ENCODE results near the gene ZNF697.

DNA sequence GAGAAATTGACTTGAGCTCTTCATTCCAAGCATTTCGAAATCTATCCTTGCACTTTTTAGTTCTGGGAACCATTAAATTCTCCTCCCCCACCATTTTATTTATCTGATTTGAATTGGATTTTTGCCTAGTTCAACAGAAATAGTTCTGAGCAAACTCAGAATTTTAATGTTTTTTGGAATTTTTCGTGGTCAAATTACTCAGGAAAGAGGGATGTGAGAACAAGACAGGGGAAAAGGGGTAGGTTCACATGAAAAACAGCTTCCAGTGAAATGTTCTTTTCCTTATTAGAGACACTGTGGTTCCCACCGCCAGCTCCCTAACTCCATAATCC lies 5.7 kb upstream of the ZNF697 start:
- TF ChIP-seq MAFF (IDR thresholded peaks at IDR 0.05; ENCODE audit: low read length): no peak
- TF ChIP-seq MGA (IDR thresholded peaks at IDR 0.05): no peak
- no peak for TF ChIP-seq AFF4 (CRISPR knock-in tag; IDR thresholded peaks at IDR 0.05)
- TF ChIP-seq, protein P1, sequence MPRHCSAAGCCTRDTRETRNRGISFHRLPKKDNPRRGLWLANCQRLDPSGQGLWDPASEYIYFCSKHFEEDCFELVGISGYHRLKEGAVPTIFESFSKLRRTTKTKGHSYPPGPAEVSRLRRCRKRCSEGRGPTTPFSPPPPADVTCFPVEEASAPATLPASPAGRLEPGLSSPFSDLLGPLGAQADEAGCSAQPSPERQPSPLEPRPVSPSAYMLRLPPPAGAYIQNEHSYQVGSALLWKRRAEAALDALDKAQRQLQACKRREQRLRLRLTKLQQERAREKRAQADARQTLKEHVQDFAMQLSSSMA (CRISPR knock-in tag; IDR thresholded peaks at IDR 0.05): no peak
- TF ChIP-seq FOXK1 (CRISPR knock-in tag; IDR thresholded peaks at IDR 0.05; ENCODE audit: borderline replicate concordance): no peak
- TF ChIP-seq, protein P2, sequence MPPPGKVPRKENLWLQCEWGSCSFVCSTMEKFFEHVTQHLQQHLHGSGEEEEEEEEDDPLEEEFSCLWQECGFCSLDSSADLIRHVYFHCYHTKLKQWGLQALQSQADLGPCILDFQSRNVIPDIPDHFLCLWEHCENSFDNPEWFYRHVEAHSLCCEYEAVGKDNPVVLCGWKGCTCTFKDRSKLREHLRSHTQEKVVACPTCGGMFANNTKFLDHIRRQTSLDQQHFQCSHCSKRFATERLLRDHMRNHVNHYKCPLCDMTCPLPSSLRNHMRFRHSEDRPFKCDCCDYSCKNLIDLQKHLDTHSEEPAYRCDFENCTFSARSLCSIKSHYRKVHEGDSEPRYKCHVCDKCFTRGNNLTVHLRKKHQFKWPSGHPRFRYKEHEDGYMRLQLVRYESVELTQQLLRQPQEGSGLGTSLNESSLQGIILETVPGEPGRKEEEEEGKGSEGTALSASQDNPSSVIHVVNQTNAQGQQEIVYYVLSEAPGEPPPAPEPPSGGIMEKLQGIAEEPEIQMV (tag; conservative IDR thresholded peaks at IDR 0.05; ENCODE audit: low read depth): no peak
- TF ChIP-seq ATF6 (CRISPR knock-in tag; IDR thresholded peaks at IDR 0.05): no peak
- TF ChIP-seq POLR2AphosphoS5 (IDR thresholded peaks at IDR 0.05; ENCODE audit: control insufficient read depth, insufficient read depth, low read depth, low read length): no peak
